ENCODE measurements around the gene PNMA8B.

- TF ChIP-seq CTCF (conservative IDR thresholded peaks at IDR 0.05) (no peak), ZFX (IDR thresholded peaks at IDR 0.05) (no peak)
Observed at GRCh38 chr19:46471116-46471733, 24.4 kb downstream of the PNMA8B start, which contains the start of gene PNMA8A.

All from C4-2B (cell line).